ENCODE data around the gene DCHS1. TPM values are rescaled to one million over a fixed set of nuclear protein-coding genes. Genes with fewer than 3 reads are reported as not detected.

The DCHS1 gene
- total and polyA plus RNA-seq, 2 of the 13 experiments (the other 11 are each of a cell fraction or from before 2014, with no cell fraction given): under 0.01 to 0.03 TPM

DNA sequence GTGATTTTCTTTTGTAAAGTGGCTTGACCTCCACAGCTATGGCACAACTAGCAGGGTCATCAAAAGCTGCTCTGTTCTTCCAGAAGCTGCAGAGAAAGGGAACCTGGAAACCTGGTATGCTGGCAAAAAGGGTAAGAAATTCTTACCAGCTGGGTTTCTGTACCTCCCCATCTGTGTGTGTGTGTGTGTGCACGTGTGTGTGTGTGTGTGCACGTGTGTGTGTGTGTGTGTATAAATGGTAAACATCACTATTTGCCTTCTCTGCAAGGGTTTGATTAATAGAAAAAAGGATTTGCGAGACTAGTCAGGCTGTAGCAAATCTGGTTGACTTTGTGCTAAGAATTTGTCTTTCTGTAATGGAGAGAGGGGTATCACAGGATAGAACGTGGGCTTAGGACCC lies 32.3 kb upstream of the DCHS1 start:
- WGBS (ENCODE audit: low lambda C conversion rate): 7% methylated on average over 4 of the region's 4 CpGs
- no TSS peak for BruUV-seq (replicated peaks)
- Histone ChIP-seq H3K9me3 (ENCODE audit: low read length) (no peaks in the 10 kb centered on the region), H3K4me2 (ENCODE audit: low read depth, low read length) (no peak overlapping the region), H3K27me3 (ENCODE audit: control insufficient read depth in 1 of 2, insufficient read depth in 2 of 2, low read length in 2 of 2) (peaks cover 0 to 9% of the 10 kb centered on the region in 2 experiments; a peak in 2 of 5 replicates), H2AFZ (ENCODE audit: low read length) (no peak overlapping the region), H3K36me3 (replicated peaks in 1 of 2; ENCODE audit: control insufficient read depth in 1 of 2, insufficient read depth in 2 of 2, low read length in 2 of 2) (no peaks in the 10 kb centered on the region), H4K20me1 (ENCODE audit: insufficient read depth, low read length) (no peaks in the 10 kb centered on the region), H3K9ac (ENCODE audit: insufficient read depth, low read depth, low read length) (no peak overlapping the region), H3K4me1 (ENCODE audit: insufficient read depth, low read length) (peaks cover 20% of the 10 kb centered on the region), H3K4me3 (replicated peaks in 1 of 3; ENCODE audit: insufficient read depth in 1 of 3, low read depth in 2 of 3, low read length in 3 of 3) (no peak overlapping the region), H3K79me2 (ENCODE audit: insufficient read depth, low read length) (peaks cover 2% of the 10 kb centered on the region), H3K27ac (ENCODE audit: extremely low read length, insufficient read depth, low read length) (no peak overlapping the region)
- in situ Hi-C loops (cut with HindIII; ENCODE audit: extremely low pct_ligation_motif_present, low pct_unique_long_range_greater_than_20kb) (no loop called here), intact Hi-C loops (cut with micrococcal nuclease; ENCODE audit: unreplicated experiment) (loop anchor here (10.0 kb wide), 1 partner anchor 303 kb away; no protein-coding TSS in a partner anchor)
- POLR2A ChIA-PET: interaction anchor here (0.7 kb wide), 1 partner anchor 205 kb away, joined by 4 read pairs; no protein-coding TSS in a partner anchor
- ATAC-seq: no peak
- no peak for DNase-seq (ENCODE audit: low spot score)
- TF ChIP-seq, protein P1, sequence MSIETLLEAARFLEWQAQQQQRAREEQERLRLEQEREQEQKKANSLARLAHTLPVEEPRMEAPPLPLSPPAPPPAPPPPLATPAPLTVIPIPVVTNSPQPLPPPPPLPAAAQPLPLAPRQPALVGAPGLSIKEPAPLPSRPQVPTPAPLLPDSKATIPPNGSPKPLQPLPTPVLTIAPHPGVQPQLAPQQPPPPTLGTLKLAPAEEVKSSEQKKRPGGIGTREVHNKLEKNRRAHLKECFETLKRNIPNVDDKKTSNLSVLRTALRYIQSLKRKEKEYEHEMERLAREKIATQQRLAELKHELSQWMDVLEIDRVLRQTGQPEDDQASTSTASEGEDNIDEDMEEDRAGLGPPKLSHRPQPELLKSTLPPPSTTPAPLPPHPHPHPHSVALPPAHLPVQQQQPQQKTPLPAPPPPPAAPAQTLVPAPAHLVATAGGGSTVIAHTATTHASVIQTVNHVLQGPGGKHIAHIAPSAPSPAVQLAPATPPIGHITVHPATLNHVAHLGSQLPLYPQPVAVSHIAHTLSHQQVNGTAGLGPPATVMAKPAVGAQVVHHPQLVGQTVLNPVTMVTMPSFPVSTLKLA (IDR thresholded peaks at IDR 0.05): peak; percentile 98
- no peak for TF ChIP-seq JDP2 (CRISPR knock-in tag; IDR thresholded peaks at IDR 0.05; ENCODE audit: borderline replicate concordance)
- no peak for FAIRE-seq
- CTCF ChIA-PET (ENCODE audit: low intra/inter-chr PET ratio, low total read pairs): no interaction called here

DNA sequence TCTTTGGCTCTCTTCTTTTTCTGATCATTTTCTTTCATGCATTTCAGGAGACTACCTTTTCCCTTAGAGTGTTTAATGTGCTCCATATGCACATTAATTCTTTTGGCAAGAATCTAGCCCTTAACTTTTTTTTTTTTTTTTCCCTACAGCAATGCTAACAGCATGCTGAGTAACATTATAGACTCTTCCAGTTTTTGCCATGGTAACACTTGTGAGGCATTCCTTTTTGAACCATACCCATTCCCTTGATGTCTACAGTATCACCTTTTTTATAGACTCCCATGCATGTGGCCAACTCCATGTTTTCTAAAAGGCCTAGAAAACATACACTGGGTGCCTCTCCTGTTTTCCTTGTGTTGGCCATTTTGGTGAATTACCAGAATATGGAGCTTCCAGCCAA lies 30.4 kb upstream of the DCHS1 start:
- in situ Hi-C loops (cut with HindIII; ENCODE audit: extremely low pct_ligation_motif_present, low pct_unique_long_range_greater_than_20kb) (no loop called here), intact Hi-C loops (cut with micrococcal nuclease; ENCODE audit: unreplicated experiment) (loop anchor here (10.0 kb wide), 1 partner anchor 301 kb away; no protein-coding TSS in a partner anchor)
- Histone ChIP-seq H3K4me1 (ENCODE audit: insufficient read depth, low read length) (peaks cover 27% of the 10 kb centered on the region), H3K9me3 (ENCODE audit: low read length) (no peaks in the 10 kb centered on the region), H3K4me2 (ENCODE audit: low read depth, low read length) (no peak overlapping the region), H3K27me3 (ENCODE audit: control insufficient read depth in 1 of 2, insufficient read depth in 2 of 2, low read length in 2 of 2) (peaks cover 0 to 9% of the 10 kb centered on the region in 2 experiments; a peak in 2 of 5 replicates), H3K36me3 (replicated peaks in 1 of 2; ENCODE audit: control insufficient read depth in 1 of 2, insufficient read depth in 2 of 2, low read length in 2 of 2) (peaks cover 0 to 5% of the 10 kb centered on the region in 2 experiments; a peak in 2 of 5 replicates), H3K9ac (ENCODE audit: insufficient read depth, low read depth, low read length) (no peak overlapping the region), H3K79me2 (ENCODE audit: insufficient read depth, low read length) (peaks cover 20% of the 10 kb centered on the region), H2AFZ (ENCODE audit: low read length) (no peak overlapping the region), H3K4me3 (replicated peaks in 1 of 3; ENCODE audit: insufficient read depth in 1 of 3, low read depth in 2 of 3, low read length in 3 of 3) (no peak overlapping the region), H4K20me1 (ENCODE audit: insufficient read depth, low read length) (no peaks in the 10 kb centered on the region; the same call in 1 of the 2 replicates), H3K27ac (ENCODE audit: extremely low read length, insufficient read depth, low read length) (no peak overlapping the region)
- DNase-seq (ENCODE audit: low spot score) (no peak), ATAC-seq (no peak), FAIRE-seq (no peak)
- CTCF ChIA-PET (ENCODE audit: low intra/inter-chr PET ratio, low total read pairs): no interaction called here
- TF ChIP-seq MIXL1 (CRISPR knock-in tag; IDR thresholded peaks at IDR 0.05): no peak
- POLR2A ChIA-PET: no interaction called here
- BruUV-seq (replicated peaks): no TSS peak
